ENCODE measurements around the gene CLDN1. TPM values are rescaled to one million over a fixed set of nuclear protein-coding genes. Genes with fewer than 3 reads are reported as not detected.
A peak's percentile ranks its signal among the peaks of the same experiment; 100 is the strongest.

Gene CLDN1
- total and polyA plus RNA-seq, 2 of the 13 experiments (the other 11 are each of a cell fraction or from before 2014, with no cell fraction given): 42.7 to 51.6 TPM

DNA sequence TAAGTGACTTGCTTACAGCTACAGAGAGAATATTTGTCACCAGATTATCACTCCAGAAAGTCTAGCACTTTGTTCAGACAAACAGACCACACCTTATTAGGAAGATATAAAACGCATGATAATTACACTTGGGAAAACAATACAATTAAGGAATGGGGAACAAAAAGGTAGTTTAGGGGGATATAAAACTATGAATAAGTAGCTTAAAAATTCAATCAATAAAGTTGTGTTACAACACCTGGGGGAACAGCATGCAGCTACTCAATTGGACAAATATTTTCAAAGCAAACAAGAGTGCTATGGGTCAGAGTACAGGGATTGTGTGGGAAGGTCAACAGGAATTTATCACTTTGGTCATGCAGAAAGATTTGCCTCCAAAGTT lies 15.1 kb downstream of the CLDN1 start (continued):
- no peak for TF ChIP-seq ZFP91 (CRISPR knock-in tag; IDR thresholded peaks at IDR 0.05; ENCODE audit: borderline replicate concordance)
- TF ChIP-seq ZNF138 (CRISPR knock-in tag; IDR thresholded peaks at IDR 0.05; ENCODE audit: low read depth): no peak
- TF ChIP-seq MZF1 (CRISPR knock-in tag; IDR thresholded peaks at IDR 0.05; ENCODE audit: borderline replicate concordance): no peak
- no peak for TF ChIP-seq ZC3H13 (CRISPR knock-in tag; IDR thresholded peaks at IDR 0.05)
- TF ChIP-seq, protein P1, sequence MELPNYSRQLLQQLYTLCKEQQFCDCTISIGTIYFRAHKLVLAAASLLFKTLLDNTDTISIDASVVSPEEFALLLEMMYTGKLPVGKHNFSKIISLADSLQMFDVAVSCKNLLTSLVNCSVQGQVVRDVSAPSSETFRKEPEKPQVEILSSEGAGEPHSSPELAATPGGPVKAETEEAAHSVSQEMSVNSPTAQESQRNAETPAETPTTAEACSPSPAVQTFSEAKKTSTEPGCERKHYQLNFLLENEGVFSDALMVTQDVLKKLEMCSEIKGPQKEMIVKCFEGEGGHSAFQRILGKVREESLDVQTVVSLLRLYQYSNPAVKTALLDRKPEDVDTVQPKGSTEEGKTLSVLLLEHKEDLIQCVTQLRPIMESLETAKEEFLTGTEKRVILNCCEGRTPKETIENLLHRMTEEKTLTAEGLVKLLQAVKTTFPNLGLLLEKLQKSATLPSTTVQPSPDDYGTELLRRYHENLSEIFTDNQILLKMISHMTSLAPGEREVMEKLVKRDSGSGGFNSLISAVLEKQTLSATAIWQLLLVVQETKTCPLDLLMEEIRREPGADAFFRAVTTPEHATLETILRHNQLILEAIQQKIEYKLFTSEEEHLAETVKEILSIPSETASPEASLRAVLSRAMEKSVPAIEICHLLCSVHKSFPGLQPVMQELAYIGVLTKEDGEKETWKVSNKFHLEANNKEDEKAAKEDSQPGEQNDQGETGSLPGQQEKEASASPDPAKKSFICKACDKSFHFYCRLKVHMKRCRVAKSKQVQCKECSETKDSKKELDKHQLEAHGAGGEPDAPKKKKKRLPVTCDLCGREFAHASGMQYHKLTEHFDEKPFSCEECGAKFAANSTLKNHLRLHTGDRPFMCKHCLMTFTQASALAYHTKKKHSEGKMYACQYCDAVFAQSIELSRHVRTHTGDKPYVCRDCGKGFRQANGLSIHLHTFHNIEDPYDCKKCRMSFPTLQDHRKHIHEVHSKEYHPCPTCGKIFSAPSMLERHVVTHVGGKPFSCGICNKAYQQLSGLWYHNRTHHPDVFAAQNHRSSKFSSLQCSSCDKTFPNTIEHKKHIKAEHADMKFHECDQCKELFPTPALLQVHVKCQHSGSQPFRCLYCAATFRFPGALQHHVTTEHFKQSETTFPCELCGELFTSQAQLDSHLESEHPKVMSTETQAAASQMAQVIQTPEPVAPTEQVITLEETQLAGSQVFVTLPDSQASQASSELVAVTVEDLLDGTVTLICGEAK (IDR thresholded peaks at IDR 0.05): peak; percentile 75
- TF ChIP-seq, protein P1 (CRISPR knock-in tag; IDR thresholded peaks at IDR 0.05): no peak; the same call in 1 of the 2 replicates
- no peak for TF ChIP-seq YEATS2 (CRISPR knock-in tag; IDR thresholded peaks at IDR 0.05; ENCODE audit: borderline replicate concordance)
- TF ChIP-seq KAT2B (IDR thresholded peaks at IDR 0.05; ENCODE audit: borderline replicate concordance, low read depth, low read length): peak; percentile 87
- no peak for TF ChIP-seq SMAD1 (CRISPR knock-in tag; IDR thresholded peaks at IDR 0.05; ENCODE audit: borderline replicate concordance, low read depth)
- no peak for TF ChIP-seq NCOA1 (CRISPR knock-in tag; IDR thresholded peaks at IDR 0.05)
- TF ChIP-seq RELA (CRISPR knock-in tag; IDR thresholded peaks at IDR 0.05): no peak
- no peak for TF ChIP-seq MEIS1 (CRISPR knock-in tag; IDR thresholded peaks at IDR 0.05; ENCODE audit: borderline replicate concordance)
- no peak for TF ChIP-seq ZNF263 (CRISPR knock-in tag; IDR thresholded peaks at IDR 0.05)
- peak; percentile 63 for TF ChIP-seq ZNF331 (CRISPR knock-in tag; IDR thresholded peaks at IDR 0.05)
- TF ChIP-seq ZNF615 (CRISPR knock-in tag; IDR thresholded peaks at IDR 0.05; ENCODE audit: borderline replicate concordance): no peak
- no peak for TF ChIP-seq ZNF672 (CRISPR knock-in tag; IDR thresholded peaks at IDR 0.05)
- TF ChIP-seq MYNN (CRISPR knock-in tag; IDR thresholded peaks at IDR 0.05; ENCODE audit: low read depth): no peak
- no peak for TF ChIP-seq TSC22D2 (CRISPR knock-in tag; IDR thresholded peaks at IDR 0.05; ENCODE audit: borderline replicate concordance)
- TF ChIP-seq SOX6 (IDR thresholded peaks at IDR 0.05): no peak
- peak; percentile 92 for TF ChIP-seq SOX6 (CRISPR knock-in tag; IDR thresholded peaks at IDR 0.05)
- no peak for TF ChIP-seq STAT5B (CRISPR knock-in tag; IDR thresholded peaks at IDR 0.05)
- no peak for TF ChIP-seq ZBTB3 (CRISPR knock-in tag; IDR thresholded peaks at IDR 0.05; ENCODE audit: borderline replicate concordance, low read depth)
- peak; percentile 96 for TF ChIP-seq HNF4A (CRISPR knock-in tag; IDR thresholded peaks at IDR 0.05)
